Fibroblast of skin of right biceps (primary cell): ENCODE data around the gene GRM8.

Experiments
- DNase-seq: peaks from one replicate; pipeline ENCODE4 v3.0.0-alpha.2; 2013

Gene GRM8

DNA sequence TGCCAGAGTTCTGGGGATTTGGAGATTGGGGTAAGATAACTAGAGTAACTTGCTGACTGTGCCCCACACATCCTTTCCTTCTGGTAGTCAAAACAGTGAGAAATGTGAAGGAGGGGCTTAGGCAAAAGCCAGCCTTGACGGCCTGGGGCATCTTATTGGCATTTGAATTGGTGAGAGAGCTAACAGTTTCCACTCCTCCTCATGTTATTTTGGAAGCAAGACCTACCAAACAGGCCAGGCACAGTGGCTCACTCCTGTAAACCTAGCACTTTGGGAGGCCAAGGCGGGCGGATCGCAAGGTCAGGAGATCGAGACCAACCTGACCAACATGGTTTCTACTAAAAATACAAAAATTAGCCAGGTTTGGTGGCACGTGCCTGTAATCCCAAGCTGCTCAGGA is 596.6 kb downstream of the GRM8 start:
- no peak for DNase-seq

- DNase-seq = no peak
Observed at GRCh38 chr7:126637538-126637937, 615.2 kb downstream of the GRM8 start.

DNA sequence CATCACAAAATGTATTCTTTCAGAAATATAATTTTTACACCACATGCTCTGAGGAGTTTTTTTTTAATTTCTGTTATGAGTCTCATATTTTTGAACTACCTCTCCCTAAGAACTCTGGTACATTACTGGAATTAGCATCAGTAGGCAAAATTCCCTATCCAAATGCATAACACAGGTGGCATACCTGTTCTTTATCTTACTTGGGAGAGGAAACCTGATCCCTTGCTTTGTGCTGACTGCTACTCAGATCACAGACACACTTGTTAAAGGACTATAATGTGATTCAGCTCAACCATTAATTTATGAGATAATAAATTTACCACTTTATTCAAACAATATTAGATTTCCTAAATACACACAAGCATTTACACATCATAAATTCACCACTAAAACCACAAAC is 617.2 kb downstream of the GRM8 start:
- no peak for DNase-seq

DNA sequence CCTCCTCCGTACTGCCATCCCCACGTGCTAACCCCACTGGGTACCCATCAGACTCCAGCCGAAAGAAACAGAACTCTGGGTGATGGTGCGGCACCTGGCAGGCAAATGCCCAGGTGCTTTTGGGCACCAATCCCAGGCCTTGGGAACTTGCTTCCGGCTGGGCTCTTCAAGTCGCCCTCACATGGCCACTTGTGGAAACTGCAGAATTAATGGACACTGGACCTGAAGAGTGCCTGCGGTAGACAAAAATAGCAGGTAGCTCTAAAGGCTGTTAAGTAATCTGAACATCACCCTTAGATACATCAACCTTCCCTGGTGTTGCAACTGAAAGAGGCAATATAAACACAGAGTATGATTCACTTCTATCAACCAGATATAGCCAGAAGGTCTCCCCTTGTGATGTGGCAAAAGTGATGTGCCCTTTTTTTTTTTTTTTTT is 644.4 kb downstream of the GRM8 start:
- DNase-seq = peak; percentile 9

DNA sequence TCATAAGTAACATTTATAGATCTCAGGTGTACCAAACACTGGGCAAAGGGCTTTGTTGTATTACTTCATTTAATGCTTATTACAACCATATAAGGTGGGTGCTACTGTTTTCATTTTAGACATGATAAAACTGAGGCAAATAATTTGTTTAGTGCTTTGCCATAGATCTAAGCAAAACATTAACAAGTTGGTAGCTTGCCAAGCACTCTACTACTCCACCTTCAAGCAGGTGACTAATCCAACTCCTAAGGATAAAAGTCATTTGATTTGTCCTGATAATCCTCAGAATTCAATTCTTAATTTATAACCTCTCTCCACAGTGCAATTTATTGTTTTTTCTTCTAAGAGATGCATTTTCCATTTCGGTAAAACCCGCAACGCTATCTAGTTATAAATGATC is 646.4 kb downstream of the GRM8 start:
- no peak for DNase-seq

DNA sequence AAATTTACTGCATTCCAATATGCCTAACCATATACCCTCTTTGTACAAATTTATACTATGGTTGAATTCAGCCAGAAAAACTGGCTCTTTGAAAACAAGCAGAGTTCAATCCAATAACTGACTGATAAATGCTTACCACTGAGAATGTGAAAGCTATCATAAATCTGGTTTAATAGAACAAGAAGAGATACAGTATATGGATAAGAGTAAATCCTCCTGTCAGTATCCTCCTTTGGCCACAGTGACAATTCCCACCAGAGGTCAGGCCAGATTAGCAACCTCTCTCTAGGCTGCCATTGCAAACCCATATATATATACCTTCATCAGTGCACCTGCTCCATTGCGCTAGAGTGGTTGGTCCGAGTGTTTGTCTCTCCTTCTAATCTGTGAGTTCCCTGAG is 647.2 kb downstream of the GRM8 start:
- no peak for DNase-seq

- DNase-seq = no peak
Observed at GRCh38 chr7:126605056-126605455, 647.7 kb downstream of the GRM8 start.

DNA sequence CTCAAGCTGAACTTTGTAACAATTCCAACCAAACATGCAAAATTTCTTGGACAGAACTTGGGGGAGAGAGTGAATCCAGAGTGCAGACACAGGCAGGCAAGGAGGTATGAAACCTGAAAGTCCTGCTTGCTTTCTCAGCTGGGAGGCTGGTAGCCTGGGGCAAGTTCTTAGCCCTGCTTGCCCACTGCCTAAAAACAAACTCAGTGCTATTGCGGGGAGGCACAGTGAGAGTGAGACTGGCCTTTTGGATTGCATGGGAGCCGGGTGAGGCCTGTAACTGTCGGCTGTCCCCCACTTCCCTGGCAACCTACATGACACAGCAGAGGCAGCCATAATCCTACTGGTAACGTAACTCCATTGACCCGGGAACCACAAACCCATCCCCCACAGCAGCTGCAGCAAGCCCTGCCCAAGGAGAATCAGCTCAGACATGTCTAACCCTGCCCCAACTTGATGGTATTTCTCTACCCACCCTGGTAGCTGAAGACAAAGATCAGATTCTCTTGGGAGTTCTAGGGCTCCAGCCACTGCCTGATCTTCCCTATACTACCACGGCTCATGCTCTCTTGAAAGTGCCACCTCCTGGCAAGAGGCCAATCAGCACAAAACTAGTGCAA is 663.6 kb downstream of the GRM8 start:
- no peak for DNase-seq

DNA sequence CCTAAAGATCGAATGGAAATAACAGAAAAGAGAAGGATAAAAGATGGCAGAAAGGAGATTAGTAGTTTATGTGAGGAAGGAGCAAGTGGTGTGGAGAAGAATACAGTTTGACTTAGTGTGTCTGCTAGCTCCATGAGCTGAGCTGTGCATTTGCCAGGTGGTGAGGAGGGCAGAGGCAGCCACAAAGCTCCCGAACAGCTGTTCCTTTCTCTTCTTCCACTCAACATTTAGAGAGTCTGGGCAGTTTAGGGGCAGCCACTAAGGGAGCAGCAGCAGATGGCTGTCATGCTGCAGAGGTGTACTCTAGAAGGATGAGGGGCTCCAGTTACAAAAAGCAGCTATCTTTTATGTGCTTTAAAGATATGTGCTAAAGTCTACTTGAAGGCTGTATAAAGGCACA is 674.4 kb downstream of the GRM8 start:
- no peak for DNase-seq

- DNase-seq = peak; percentile 87
Observed at GRCh38 chr7:126574276-126575250, 678.2 kb downstream of the GRM8 start.

DNA sequence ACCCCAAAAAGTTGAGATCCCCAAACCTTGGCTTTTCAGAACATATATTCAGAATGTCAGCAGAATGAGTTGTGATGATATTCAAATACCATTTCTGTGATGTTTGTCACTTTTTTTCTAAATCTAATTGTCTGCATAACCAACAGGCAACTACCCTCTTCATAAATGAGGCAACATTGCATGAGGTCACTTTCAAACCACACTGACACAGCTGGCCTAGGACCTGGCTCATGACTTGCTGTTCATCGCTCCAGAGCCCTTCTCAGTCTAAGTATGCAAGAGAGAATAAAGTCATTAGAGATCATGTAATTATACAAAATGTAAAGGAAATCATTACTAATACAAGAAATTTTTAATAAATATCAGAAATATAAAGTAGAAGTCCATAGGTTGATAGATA is 681.9 kb downstream of the GRM8 start:
- DNase-seq = peak; percentile 16

DNA sequence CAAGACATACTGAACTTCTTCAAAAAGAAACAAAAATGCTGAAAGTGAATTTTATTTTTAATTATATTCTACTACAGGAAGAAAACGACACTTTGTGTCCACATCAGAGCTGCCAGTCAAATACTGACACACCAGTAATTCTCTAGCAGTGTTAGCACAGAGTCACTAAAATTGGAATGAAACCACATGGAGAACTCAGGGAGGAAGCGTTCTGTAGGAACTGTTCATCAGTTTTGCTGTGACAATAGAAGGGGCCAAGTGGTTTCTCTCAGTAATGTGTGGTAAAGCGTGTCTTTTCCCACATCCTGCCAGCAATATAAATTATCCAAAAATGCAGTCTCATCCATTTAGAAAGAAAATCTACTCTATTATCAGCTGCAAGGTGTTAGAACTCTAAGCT is 683.3 kb downstream of the GRM8 start:
- peak; percentile 37 for DNase-seq

DNA sequence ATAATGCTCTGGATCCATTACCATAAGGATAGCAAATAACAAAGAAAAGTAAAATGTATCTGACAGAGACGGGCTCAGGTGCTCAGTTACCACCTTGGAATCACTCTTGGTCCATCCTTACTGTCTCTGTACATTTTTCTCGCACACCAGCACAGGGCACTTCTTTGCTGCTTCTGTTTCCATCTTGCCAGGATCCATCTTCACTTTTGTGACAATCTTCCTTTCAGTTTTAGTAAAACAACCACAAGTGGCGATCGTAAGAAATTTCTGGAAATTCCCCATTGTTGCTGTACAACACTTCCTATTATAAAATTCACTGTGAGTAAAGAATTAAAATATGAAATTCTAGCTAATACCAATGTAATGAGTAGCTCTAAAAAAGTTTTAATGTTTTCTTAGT is 695.5 kb downstream of the GRM8 start:
- no peak for DNase-seq

DNA sequence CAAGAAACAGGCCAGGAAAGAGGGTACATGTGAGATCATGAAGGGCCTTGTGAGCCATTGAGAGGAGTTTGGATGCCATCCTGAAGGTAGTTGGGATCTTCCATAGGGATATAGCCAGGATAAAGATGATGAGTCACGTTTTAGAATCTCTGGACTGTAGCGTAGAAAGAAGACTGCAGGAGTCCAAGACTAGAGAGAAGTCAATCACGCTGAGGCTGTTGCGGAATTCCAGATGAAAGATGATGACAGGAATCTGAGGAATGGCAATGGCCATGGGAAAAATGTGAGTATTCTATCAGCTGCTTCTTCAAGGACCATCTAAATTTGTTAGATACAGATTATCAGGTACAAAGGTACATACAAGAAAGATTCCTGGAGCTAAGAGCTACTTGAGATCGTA is 711.3 kb downstream of the GRM8 start:
- DNase-seq = peak; percentile 33

GRCh38 chr7:126535176-126535575 is 717.6 kb downstream of the GRM8 start:
- DNase-seq = no peak

GRCh38 chr7:126533715-126534114 is 719.0 kb downstream of the GRM8 start:
- no peak for DNase-seq

GRCh38 chr7:126529833-126530232 is 722.9 kb downstream of the GRM8 start:
- DNase-seq = peak; percentile 48

DNA sequence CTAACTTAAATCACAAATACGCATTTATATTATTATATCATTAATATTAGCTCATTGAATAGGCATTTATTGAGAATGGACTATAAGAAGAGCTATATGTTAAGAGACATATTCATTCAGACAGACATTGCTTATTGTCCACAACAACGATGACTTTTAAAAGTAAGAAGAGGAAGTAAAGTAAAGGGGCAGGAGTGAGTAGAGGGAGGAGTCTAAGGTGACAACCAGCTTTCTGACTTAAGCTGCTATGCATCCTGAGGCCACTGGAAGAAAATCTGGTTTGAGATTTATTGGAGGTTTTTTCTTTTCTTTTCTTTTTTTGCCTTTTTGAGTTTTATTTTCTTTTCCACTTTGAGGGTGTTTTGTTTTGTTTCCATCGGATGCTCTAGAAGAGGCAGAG is 723.5 kb downstream of the GRM8 start:
- no peak for DNase-seq

GRCh38 chr7:126525906-126526305 is 726.8 kb downstream of the GRM8 start:
- no peak for DNase-seq

DNA sequence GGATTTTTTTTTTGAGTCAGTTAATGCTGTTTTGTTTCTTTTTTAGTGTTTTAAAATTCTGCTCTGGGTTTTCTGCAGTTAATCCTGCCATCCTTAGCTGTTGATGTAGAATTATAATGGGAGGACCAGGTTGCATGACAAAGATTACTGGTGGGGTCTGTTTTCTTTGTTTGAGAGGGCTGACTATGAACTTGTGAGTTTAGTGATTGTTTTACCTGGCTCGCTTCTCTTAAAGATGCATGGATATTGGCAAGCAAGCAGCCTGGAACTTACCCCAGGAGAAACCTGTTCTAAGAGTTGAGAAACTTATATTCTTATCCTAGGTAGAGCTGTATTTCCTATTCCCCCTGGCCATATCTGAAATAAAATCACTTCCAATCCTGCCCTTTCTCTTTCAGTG is 727.8 kb downstream of the GRM8 start:
- no peak for DNase-seq

DNA sequence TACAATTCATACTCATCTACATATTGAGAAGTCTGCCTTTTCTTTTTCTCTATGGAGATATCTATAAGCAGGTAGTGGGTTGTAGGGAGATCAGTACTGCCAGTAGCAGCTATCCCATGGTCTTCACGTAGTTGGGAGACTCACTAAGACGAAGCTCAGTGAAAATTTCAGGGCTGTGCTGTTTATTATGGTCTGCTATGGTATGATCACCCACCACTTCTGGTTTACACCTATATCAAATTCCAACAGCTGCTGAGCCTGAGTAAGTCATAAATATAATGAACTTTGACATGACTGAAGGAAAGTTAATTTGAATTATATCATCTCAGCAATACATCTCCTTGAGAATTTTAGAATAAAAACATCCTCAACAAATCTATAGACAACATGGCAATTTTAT is 741.7 kb downstream of the GRM8 start:
- no peak for DNase-seq

DNA sequence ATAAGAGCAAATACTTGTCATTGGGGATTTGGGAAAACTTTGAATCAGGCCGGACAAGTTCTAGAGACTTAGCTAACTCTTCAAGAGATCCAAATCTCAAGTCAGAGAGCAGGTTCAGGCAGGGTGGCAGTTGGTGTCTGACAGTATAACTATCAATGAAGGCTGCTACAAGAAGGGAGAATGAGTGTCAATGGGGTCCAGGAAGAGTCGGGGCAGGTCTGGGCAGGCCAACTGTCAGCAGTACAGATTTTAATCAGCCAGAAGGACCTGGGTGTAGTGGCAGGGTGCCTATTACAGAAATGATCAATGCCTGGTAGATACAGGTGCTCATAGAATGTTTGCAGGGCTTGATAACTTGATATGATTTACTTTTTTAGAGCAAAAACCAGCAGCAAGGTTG is 751.1 kb downstream of the GRM8 start:
- no peak for DNase-seq

DNA sequence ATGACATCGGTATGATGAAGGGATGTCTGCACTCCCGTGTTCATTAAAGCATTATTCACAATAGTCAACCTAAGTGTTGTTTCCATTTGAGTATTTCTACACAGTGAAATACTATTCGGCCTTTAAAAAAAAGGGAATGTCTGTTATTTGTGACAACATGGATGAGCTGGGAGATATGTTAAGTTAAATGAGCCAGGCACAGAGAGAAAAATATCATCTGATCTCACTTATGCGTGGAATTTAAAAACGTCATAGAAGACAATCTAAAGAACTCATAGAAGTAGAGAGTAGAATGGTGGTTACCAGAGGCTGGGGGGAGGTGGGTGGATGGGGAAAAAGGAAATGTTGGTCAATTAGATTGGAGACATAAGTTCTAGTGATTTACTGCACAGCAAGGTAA is 753.3 kb downstream of the GRM8 start:
- DNase-seq = no peak

GRCh38 chr7:126495733-126496132 is 757.0 kb downstream of the GRM8 start:
- no peak for DNase-seq
